LHCN-M2 (cell line): ENCODE measurements around the gene CAMK2B. TPM values are rescaled to one million over a fixed set of nuclear protein-coding genes. Genes with fewer than 3 reads are reported as not detected.

Experiments used
- DNase-seq: peaks from one replicate; pipeline ENCODE4 v3.0.0-alpha.2; 2012; ENCODE audit warnings: low read depth
- total RNA-seq: library from RNA; depleted of rRNA; stranded (reverse); fragments of >200 nt; gene quantifications from 2 replicates; pipeline ENCODE4 v1.2.3, GENCODE V29; 2014

CAMK2B gene
- total RNA-seq, 1 experiment from 2014 or later: 0.06 TPM

- no peak for DNase-seq
Measured at GRCh38 chr7:44275957-44276570, 49.3 kb downstream of the CAMK2B start.

GRCh38 chr7:44275146-44275545 lies 50.2 kb downstream of the CAMK2B start:
- no peak for DNase-seq

- no peak for DNase-seq
Measured at GRCh38 chr7:44274623-44274975, 50.8 kb downstream of the CAMK2B start.

GRCh38 chr7:44273681-44274622 lies 51.4 kb downstream of the CAMK2B start:
- no peak for DNase-seq

GRCh38 chr7:44272981-44273380 lies 52.4 kb downstream of the CAMK2B start:
- DNase-seq: no peak

- DNase-seq: no peak
Measured at GRCh38 chr7:44272456-44272855, 52.9 kb downstream of the CAMK2B start.

GRCh38 chr7:44269943-44270493 lies 55.4 kb downstream of the CAMK2B start:
- no peak for DNase-seq

- DNase-seq: no peak
Measured at GRCh38 chr7:44269417-44269816, 56.0 kb downstream of the CAMK2B start.

GRCh38 chr7:44268671-44269070 lies 56.7 kb downstream of the CAMK2B start:
- no peak for DNase-seq

GRCh38 chr7:44267719-44268421 lies 57.5 kb downstream of the CAMK2B start:
- no peak for DNase-seq

GRCh38 chr7:44267178-44267577 lies 58.2 kb downstream of the CAMK2B start:
- DNase-seq: no peak

GRCh38 chr7:44266526-44266925 lies 58.9 kb downstream of the CAMK2B start:
- no peak for DNase-seq

GRCh38 chr7:44265728-44266127 lies 59.7 kb downstream of the CAMK2B start:
- DNase-seq: no peak

GRCh38 chr7:44264221-44264931 lies 61.0 kb downstream of the CAMK2B start:
- peak; percentile 14 for DNase-seq

- no peak for DNase-seq
Measured at GRCh38 chr7:44263326-44264082, 61.9 kb downstream of the CAMK2B start.

GRCh38 chr7:44262031-44262430 lies 63.4 kb downstream of the CAMK2B start:
- no peak for DNase-seq

GRCh38 chr7:44261240-44261639 lies 64.2 kb downstream of the CAMK2B start:
- no peak for DNase-seq

GRCh38 chr7:44259547-44260457 lies 65.6 kb downstream of the CAMK2B start:
- peak; percentile 87 for DNase-seq

GRCh38 chr7:44258865-44259546 lies 66.4 kb downstream of the CAMK2B start:
- no peak for DNase-seq
